Activated CD4-positive, CD25-positive, alpha-beta regulatory T cell treated with anti-CD3 and anti-CD28 coated beads, Interleukin-2, amount 50 U/mL, for 16 hours (primary cell): Measurements from ENCODE around the gene CLPTM1L.
"Not testable (repeated sequence)": the region's sequence is repeated elsewhere in the genome, so short reads cannot be mapped to it uniquely, and the experiment has no call there.

ENCODE experiments used
- DNase-seq: peaks from one replicate; pipeline ENCODE4 v3.0.0-alpha.2; 2020; ENCODE audit warnings: low read depth, low spot score

Gene CLPTM1L

DNA sequence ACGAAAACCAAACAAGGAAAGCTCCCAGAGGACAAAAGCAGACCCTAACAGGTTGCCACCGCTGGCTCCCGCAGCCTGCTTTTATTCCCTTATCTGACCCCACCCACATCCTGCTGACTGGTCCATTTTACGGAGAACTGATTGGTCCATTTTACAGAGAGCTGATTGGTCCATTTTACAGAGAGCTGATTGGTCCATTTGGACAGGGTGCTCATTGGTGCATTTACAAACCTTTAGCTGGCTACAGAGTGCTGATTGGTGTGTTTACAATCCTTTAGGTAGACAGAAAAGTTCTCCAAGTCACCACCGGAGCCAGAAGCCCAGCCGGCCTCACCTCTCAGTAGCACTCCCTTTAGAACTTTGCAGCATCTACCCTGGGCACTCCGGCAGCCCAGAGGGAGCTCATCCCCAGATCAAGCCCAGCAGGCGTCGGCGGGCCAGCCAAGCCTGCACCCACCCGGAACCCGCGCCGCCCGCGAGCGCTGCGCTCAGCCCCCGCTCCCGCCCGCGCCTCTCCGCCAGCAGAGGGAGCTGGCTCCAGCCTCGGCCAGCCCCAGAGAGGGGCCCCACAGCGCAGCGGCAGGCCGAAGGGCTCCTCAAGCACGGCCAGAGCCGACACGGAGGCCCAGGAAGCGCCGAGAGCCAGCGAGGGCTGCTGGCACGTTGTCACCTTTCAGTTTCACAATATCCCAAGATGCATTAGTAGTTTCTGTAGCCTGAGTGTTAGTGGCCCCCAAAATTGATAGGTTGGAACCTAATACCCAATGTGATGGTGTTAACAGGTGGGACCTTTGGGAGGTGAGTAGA, 35.3 kb upstream of the CLPTM1L start:
- DNase-seq, result no peak

- no peak for DNase-seq
Observed at GRCh38 chr5:1378866-1379659, 34.2 kb upstream of the CLPTM1L start.

DNA sequence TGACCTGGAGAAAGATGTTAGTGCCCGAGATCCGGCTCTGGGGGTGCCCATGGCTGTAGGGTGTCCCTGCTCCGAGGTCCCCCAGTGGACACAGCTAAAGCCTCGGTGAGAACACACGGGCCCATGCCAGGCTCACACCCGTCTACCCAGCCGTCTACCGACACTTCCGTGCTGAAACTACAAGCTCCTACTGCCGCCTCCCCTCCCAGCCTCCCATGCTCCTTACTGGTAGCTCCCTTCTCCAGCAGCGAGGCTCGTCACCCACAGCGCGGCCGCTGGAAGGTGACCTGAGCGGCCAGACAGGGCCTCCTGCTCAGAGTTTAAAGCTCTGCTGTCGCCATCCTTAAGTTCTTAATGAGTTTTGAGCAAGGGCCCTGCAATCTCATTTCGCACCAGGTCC, 33.2 kb upstream of the CLPTM1L start:
- no peak for DNase-seq

GRCh38 chr5:1376981-1377380, 32.1 kb upstream of the CLPTM1L start:
- no peak for DNase-seq

GRCh38 chr5:1375871-1376810, 31.2 kb upstream of the CLPTM1L start:
- DNase-seq, result no peak

DNA sequence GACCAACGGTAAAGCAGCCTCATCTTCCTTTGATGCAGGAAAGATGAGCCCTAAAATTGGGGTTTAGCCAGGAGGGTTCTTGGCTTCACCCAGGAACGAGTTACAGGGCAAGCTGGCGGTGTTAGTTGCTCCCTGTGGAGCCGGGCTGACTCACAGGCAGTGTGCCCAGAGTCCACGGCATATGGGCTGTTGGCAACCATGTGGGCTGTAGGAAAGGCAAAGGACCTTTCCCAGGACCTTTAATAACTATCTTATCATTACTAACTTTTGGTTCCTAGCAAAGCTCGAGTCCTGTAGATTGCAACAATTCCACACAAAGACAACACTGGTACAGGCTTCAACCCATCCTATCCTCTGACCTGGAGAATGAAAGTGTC, 29.8 kb upstream of the CLPTM1L start:
- no peak for DNase-seq

DNA sequence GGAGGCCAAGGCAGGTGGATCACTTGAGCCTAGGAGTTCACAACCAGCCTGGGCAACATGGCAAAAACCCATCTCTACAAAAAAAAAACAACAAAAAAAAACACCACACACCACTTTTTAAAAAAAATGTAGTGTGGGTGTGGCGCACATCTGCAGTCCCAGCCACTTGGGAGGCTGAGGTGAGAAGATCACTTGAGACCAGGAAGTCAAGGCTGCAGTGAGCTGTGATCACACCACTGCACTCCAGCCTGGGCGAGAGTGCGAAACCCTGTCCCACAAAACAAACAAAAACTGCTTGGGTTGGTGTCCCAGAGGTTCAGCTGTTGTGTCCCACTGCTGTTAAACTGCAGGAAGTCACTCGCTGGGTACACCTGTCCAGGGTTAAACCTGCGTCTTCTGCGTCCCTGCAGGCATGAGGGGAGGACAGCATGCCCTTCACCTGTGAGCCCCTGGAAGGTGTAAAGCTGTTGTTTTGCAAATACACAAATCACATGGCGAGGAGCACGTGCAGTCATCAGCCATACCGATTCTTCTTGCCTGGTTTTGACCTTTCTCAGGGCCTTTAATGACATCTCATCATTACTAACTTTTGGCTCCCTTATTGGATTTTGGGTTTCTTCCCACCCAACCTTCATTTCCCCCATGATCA, 29.3 kb upstream of the CLPTM1L start:
- DNase-seq, result no peak

GRCh38 chr5:1371972-1372342, 27.1 kb upstream of the CLPTM1L start:
- not testable (repeated sequence) for DNase-seq

GRCh38 chr5:1371218-1371971, 26.5 kb upstream of the CLPTM1L start:
- DNase-seq, result no peak

GRCh38 chr5:1370006-1370405, 25.1 kb upstream of the CLPTM1L start:
- DNase-seq, result no peak

DNA sequence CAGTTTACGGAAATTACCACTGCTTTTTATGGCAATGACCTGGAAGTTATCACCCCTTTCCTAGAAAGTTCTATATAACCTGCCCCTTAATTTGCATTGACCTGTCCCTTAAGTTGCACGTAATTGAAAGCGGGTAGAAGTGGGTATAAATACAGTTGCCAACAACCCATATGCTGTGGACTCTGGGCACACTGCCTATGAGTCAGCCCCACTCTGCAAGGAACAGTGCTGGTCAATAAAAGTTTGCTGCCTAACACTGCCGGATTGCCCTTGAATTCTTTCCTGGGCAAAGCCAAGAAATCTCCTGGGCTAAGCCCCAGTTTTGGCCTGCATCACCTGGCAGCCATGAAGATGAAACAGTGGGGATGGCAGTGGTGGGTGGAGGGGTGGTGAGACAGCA, 23.9 kb upstream of the CLPTM1L start:
- DNase-seq, result no peak

DNA sequence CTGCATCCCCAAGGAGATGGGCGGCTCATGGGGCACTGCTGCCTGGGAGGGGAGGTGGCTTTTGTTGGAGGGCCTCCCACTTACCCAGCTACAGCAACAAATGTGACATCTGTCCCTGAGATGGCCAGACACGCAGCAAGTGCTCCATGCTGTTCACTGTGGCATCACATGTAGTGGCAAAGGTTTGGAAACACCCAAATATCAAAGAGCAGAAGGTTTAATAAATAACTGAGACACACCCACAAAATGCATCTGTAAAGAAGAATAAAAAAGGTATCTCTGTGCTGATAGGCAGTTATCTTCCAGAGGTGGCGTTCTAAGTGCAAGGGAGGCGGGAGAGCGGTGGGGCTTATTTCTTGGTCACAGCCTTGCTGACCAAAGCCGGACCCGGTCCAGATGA, 23.3 kb upstream of the CLPTM1L start:
- DNase-seq, result no peak

DNA sequence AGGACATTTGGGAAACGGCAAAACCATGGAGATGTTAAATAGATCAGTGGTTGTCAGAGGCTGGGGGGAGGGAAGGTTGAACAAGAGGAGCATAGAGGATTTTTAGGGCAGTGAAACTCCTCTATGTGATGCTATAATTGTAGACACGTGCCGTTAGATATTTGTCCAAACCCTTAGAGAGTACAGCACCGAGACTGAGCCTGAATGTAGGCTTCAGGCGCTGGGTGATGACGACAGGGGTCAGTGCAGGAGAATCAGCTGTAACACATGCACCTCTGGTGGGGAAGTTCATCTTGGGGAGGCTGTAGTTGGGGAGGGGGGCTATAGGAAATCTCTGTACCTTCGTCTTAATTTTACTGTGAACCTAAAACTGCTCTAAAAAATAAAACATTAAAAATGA, 22.2 kb upstream of the CLPTM1L start:
- DNase-seq, result no peak

DNA sequence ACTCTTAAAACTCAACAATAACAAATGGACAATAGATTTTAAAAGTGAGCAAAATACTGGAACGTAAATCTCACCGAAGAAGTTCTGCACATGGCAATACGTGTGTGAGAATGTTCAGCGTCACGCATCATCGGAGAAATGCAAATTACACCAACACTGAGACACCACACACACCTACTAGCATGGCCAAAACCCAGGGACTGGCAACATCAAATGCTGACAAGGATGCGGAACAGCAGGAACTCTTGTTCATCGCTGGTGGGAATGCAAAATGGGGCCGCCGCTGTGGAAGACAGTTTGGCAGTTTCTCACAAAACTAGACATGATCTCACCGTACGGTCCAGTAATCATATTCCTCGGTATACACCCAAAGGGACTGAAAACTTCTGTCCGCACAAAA, 21.6 kb upstream of the CLPTM1L start:
- no peak for DNase-seq

DNA sequence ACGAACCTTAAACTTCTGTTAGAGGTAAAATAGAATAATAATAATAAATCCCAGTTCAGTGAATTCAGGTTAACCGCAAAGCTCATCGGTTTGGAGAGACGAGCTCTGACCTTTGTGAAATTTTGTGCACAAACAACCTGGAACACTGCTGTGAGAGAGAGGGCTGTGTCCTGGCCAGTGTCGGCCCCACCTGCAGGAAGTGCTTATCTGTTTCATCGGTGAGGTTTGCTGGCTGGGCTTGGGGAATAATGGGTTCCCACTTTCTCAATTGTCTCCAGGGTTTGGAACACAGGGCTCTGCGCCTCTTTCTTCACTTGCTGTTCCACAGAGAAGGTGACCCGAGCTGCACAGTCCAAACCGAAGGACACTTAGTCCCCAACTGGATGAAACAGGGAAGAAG, 19.3 kb upstream of the CLPTM1L start:
- DNase-seq, result no peak

GRCh38 chr5:1363581-1363980, 18.7 kb upstream of the CLPTM1L start:
- DNase-seq, result no peak

DNA sequence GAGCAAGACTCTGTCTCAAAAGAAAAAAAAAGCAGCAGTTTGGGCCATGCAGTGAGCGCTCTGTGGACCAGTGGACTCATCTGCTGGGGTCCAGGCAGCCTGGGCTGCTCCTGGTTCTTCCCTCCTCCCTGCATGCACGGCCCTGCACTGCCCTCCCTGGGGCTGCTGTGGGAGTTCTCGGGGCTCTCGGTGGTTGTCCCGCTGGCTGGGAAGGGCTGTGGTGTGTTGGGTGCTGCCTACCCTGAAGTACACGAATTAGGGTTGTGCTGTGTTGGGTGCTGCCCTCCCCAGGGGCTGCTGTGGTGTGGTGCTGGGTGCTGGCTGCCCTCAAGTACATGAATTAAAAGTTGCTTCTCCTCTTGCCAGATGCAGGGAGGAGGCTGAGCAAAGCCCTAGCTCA, 18.3 kb upstream of the CLPTM1L start:
- DNase-seq, result no peak

DNA sequence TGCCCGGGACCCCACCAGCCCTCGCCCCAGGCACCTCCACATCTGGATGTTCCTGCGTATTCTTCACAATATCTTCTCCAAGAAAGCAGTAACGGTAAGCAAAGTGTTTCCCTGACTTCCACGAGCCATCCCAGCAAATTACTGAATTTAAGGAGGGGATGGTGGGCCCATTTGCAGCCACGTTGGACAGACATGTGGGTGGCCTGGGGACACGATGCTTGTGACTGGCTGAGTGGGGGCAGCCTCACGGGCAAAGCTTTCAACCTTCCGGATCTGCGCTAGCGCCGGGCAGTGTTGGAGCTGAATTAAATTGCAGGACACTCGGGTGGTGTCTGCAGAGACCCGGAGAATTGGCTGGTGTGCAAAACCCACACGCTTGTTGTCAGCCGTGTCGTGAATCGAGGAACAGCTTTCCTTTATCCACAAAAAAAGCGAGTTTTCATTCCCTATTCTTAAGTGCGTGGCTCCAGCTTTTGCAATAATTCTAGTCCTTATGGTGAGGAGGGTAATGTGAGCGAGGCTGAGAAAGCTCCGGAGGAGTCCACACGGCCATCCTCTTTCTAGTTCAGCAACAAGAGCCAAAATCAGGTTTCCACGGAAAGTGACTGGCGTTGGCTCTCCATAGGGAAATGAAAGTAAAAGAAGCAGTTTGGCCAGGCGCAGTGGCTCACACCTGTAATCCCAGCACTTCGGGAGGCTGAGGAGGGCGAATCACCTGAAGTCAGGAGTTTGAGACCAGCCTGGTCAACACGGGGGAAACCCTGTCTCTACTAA, 17.5 kb upstream of the CLPTM1L start:
- DNase-seq, result no peak

GRCh38 chr5:1360861-1361260, 16.0 kb upstream of the CLPTM1L start:
- DNase-seq, result no peak

DNA sequence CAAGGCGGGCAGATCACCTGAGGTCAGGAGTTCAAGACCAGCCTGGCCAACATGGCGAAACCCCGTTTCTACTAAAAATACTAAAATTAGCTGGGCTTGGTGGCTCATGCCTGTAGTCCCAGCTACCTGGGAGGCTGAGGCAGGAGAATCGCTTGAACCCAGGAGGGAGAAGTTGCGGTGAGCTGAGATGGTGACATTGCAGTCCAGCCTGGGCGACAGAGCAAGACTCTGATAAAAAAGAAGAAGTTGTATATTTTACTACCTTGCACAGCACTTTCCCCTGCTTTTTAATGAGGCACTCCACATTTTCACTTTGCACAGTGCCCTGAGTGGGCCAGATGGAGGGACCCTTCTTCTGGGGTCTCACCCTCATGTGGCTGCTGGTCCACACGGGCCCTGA, 15.5 kb upstream of the CLPTM1L start:
- DNase-seq, result not testable (repeated sequence)
